ENCODE measurements around the gene ENTPD5.

GRCh38 chr14:73944432-73945158 lies 74.5 kb downstream of the ENTPD5 start:
- TF ChIP-seq CTCF (IDR thresholded peaks at IDR 0.05; ENCODE audit: low read depth, low read length, missing input control) = no peak
- TF ChIP-seq REST (IDR thresholded peaks at IDR 0.05) = no peak
- TF ChIP-seq FOXA2 (IDR thresholded peaks at IDR 0.05) = no peak
- no peak for TF ChIP-seq SP1 (IDR thresholded peaks at IDR 0.05)
- no peak for TF ChIP-seq YY1 (IDR thresholded peaks at IDR 0.05)
- TF ChIP-seq FOXA1 (IDR thresholded peaks at IDR 0.05) = no peak

All from liver (tissue), 3 donors.